H1 (cell line): ENCODE results near the gene SBNO1. TPM values are rescaled to one million over a fixed set of nuclear protein-coding genes. Genes with fewer than 3 reads are reported as not detected.

Experiments used
- CTCF ChIA-PET: fragments of 300-600 bp; sonication (Branson Sonifier 250); formaldehyde crosslinking; loops from one replicate; lab custom pipeline; 2021; ENCODE audit not compliant: partially characterized antibody; lab: Charles Lee
- POLR2A ChIA-PET: fragments of 300-600 bp; sonication (Branson Sonifier 250); formaldehyde crosslinking; loops from one replicate; lab custom pipeline; 2021; ENCODE audit warnings: inconsistent platforms; ENCODE audit not compliant: partially characterized antibody; lab: Charles Lee
- DNase-seq, 2 experiments: peaks; one replicate each; pipeline versions ENCODE4 v3.0.0 to v3.0.0-alpha.2; 2010 to 2022; ENCODE audit warnings: low spot score in 2 of 2, low read depth in 1 of 2, mixed read lengths in 1 of 2
- FAIRE-seq: peaks from 2 replicates; lab custom pipeline; 2011; peaks lifted over from hg19 to GRCh38; lab: Jason Lieb, UNC
- H2AFZ ChIP-seq: 2 replicates; pipeline ENCODE4 v1.8.1; 2012; ENCODE audit warnings: low read length, inconsistent platforms
- H2AK5ac ChIP-seq: 2 replicates; pipeline ENCODE4 v1.6.1; 2013; ENCODE audit warnings: low read depth, low read length
- H2BK120ac ChIP-seq: replicated peaks from 2 replicates; pipeline ENCODE3; 2013; ENCODE audit warnings: low read depth, low read length, inconsistent platforms
- H2BK12ac ChIP-seq: 2 replicates; pipeline ENCODE4 v1.6.1; 2013; ENCODE audit warnings: low read depth, low read length
- H2BK15ac ChIP-seq: 2 replicates; pipeline ENCODE4 v1.6.1; 2013; ENCODE audit warnings: low read length
- H2BK20ac ChIP-seq: 2 replicates; pipeline ENCODE4 v1.6.1; 2013; ENCODE audit warnings: low read length
- H2BK5ac ChIP-seq: 2 replicates; pipeline ENCODE4 v1.6.1; 2013; ENCODE audit warnings: low read depth, low read length
- H3K14ac ChIP-seq: 2 replicates; pipeline ENCODE4 v1.6.1; 2013; ENCODE audit warnings: inconsistent platforms; ENCODE audit not compliant: insufficient read length
- H3K18ac ChIP-seq: 2 replicates; pipeline ENCODE4 v1.6.1; 2013; ENCODE audit warnings: low read length; ENCODE audit errors: extremely low read depth
- H3K23ac ChIP-seq: 2 replicates; pipeline ENCODE4 v1.6.1; 2013; ENCODE audit warnings: inconsistent platforms; ENCODE audit not compliant: insufficient read length
- H3K23me2 ChIP-seq: 2 replicates; pipeline ENCODE4 v1.6.1; 2013; ENCODE audit warnings: low read depth, low read length
- H3K27ac ChIP-seq: 2 replicates; pipeline ENCODE4 v1.6.1; 2011; ENCODE audit warnings: low read depth, low read length, inconsistent platforms
- H3K27me3 ChIP-seq, 4 experiments: replicated peaks in 1 of 4; 1 replicate in 1 of 4; 2 replicates in 3 of 4; pipeline versions ENCODE4 v1.6.1 to v1.8.1; 2011 to 2013; ENCODE audit warnings: low read length in 3 of 4, mild to moderate bottlenecking in 3 of 4, inconsistent platforms in 2 of 4, mixed read lengths in 2 of 4, moderate library complexity in 1 of 4; ENCODE audit not compliant: control insufficient read depth in 3 of 4, insufficient read depth in 3 of 4; ENCODE audit errors: extremely low read depth in 1 of 4
- H3K36me3 ChIP-seq, 4 experiments: 2 replicates each; pipeline versions ENCODE4 v1.6.1 to v1.8.1; 2011 to 2013; ENCODE audit warnings: mild to moderate bottlenecking in 4 of 4, low read length in 3 of 4, moderate library complexity in 2 of 4, control low read depth in 1 of 4, inconsistent platforms in 1 of 4; ENCODE audit not compliant: insufficient read depth in 4 of 4, control insufficient read depth in 2 of 4
- H3K4ac ChIP-seq: replicated peaks from 2 replicates; pipeline ENCODE3; 2013; ENCODE audit warnings: low read length, low read depth, mixed read lengths, inconsistent platforms; ENCODE audit not compliant: insufficient read length
- H3K4me1 ChIP-seq, 4 experiments: replicated peaks in 1 of 4; 1 replicate in 1 of 4; 2 replicates in 3 of 4; pipeline versions ENCODE4 v1.6.1 to v1.8.1; 2011 to 2013; ENCODE audit warnings: low read length in 3 of 4, inconsistent platforms in 2 of 4, mixed read lengths in 1 of 4; ENCODE audit not compliant: insufficient read depth in 4 of 4, control insufficient read depth in 3 of 4
- H3K4me2 ChIP-seq, 2 experiments: 2 replicates each; pipeline versions ENCODE4 v1.6.1 to v1.8.1; 2011 to 2013; ENCODE audit warnings: low read depth in 2 of 2, low read length in 2 of 2, control low read depth in 1 of 2, inconsistent platforms in 1 of 2, mild to moderate bottlenecking in 1 of 2; ENCODE audit not compliant: insufficient read depth in 1 of 2
- H3K4me3 ChIP-seq, 4 experiments: fragments of 200-600, 300-600 bp in 1 of 4; sonication (generic), shearing (Covaris generic), sonication (Bioruptor Twin) in 1 of 4; 2 replicates each; pipeline versions ENCODE4 v1.5.1 to v1.8.1; 2011 to 2016; ENCODE audit warnings: low read length in 4 of 4, low read depth in 3 of 4, control low read depth in 2 of 4, inconsistent platforms in 2 of 4, mild to moderate bottlenecking in 2 of 4, mixed read lengths in 1 of 4, moderate library complexity in 1 of 4; ENCODE audit not compliant: insufficient read depth in 2 of 4; ENCODE audit errors: extremely low read depth in 1 of 4
- H3K56ac ChIP-seq: replicated peaks from 2 replicates; pipeline ENCODE3; 2013; ENCODE audit warnings: low read depth, mild to moderate bottlenecking, mixed read lengths, low read length, inconsistent platforms; ENCODE audit not compliant: insufficient read length
- H3K79me1 ChIP-seq: 2 replicates; pipeline ENCODE4 v1.6.1; 2013; ENCODE audit warnings: low read depth, low read length, control low read depth
- H3K79me2 ChIP-seq, 2 experiments: 2 replicates each; pipeline versions ENCODE4 v1.6.1 to v1.8.1; 2012 to 2013; ENCODE audit warnings: low read length in 2 of 2, mild to moderate bottlenecking in 2 of 2, inconsistent platforms in 1 of 2; ENCODE audit not compliant: insufficient read depth in 2 of 2, control insufficient read depth in 1 of 2
- H3K9ac ChIP-seq, 4 experiments: replicated peaks in 1 of 4; 1 replicate in 1 of 4; 2 replicates in 3 of 4; pipeline versions ENCODE4 v1.6.1 to v1.8.1; 2011 to 2013; ENCODE audit warnings: low read depth in 3 of 4, low read length in 3 of 4, control low read depth in 2 of 4, mild to moderate bottlenecking in 2 of 4, moderate library complexity in 2 of 4, inconsistent platforms in 1 of 4; ENCODE audit errors: extremely low read depth in 1 of 4
- H3K9me3 ChIP-seq, 2 experiments: 2 replicates each; pipeline versions ENCODE4 v1.6.1 to v1.8.1; 2012 to 2013; ENCODE audit warnings: mild to moderate bottlenecking in 2 of 2, moderate library complexity in 2 of 2, control low read depth in 1 of 2, inconsistent platforms in 1 of 2, low read depth in 1 of 2, low read length in 1 of 2, mixed read lengths in 1 of 2; ENCODE audit not compliant: insufficient read depth in 2 of 2
- H4K20me1 ChIP-seq, 2 experiments: replicated peaks in 1 of 2; 2 replicates each; pipeline versions ENCODE3 to v1.8.1; 2011 to 2013; ENCODE audit warnings: inconsistent platforms in 2 of 2, low read length in 2 of 2, mild to moderate bottlenecking in 1 of 2; ENCODE audit not compliant: insufficient read depth in 2 of 2, control insufficient read depth in 1 of 2
- H4K5ac ChIP-seq: 2 replicates; pipeline ENCODE4 v1.6.1; 2013; ENCODE audit warnings: low read length, low read depth, mixed read lengths, inconsistent platforms; ENCODE audit not compliant: insufficient read length
- H4K8ac ChIP-seq: 2 replicates; pipeline ENCODE4 v1.8.0; 2013; ENCODE audit warnings: mild to moderate bottlenecking, moderate library complexity, low read length, inconsistent platforms; ENCODE audit not compliant: insufficient read depth; ENCODE audit errors: extremely low read depth
- H4K91ac ChIP-seq: replicated peaks from 2 replicates; pipeline ENCODE3; 2013; ENCODE audit warnings: low read length, mixed read lengths, inconsistent platforms; ENCODE audit not compliant: insufficient read length
- BCL11A ChIP-seq, 2 experiments: IDR thresholded peaks; one replicate each; pipeline ENCODE4 v1.6.1; 2011; ENCODE audit warnings: low read depth in 2 of 2, low read length in 2 of 2, mild to moderate bottlenecking in 2 of 2
- KDM5A ChIP-seq: fragments of 200-600 bp; IDR thresholded peaks from 2 replicates; pipeline ENCODE4 v1.7.1; 2012; ENCODE audit warnings: mild to moderate bottlenecking, low read length, inconsistent platforms, mixed read lengths
- POLR2AphosphoS5 ChIP-seq: IDR thresholded peaks from 2 replicates; pipeline ENCODE4 v1.6.1; 2011; ENCODE audit warnings: low read depth, low read length
- RXRA ChIP-seq: IDR thresholded peaks from 2 replicates; pipeline ENCODE4 v1.6.1; 2011; ENCODE audit warnings: low read depth, mild to moderate bottlenecking, low read length, moderate library complexity; ENCODE audit not compliant: insufficient read depth
- SP2 ChIP-seq: IDR thresholded peaks from 2 replicates; pipeline ENCODE4 v1.6.1; 2012; ENCODE audit warnings: mild to moderate bottlenecking, low read length, inconsistent platforms
- SRF ChIP-seq: IDR thresholded peaks from 2 replicates; pipeline ENCODE4 v1.6.1; 2011; ENCODE audit warnings: mild to moderate bottlenecking, low read depth, low read length, moderate library complexity
- YY1 ChIP-seq: IDR thresholded peaks from 2 replicates; pipeline ENCODE4 v1.6.1; 2011; ENCODE audit warnings: low read depth, mild to moderate bottlenecking, low read length
- ZNF274 ChIP-seq: IDR thresholded peaks from 2 replicates; pipeline ENCODE4 v1.7.0; 2012; ENCODE audit warnings: low read length, borderline replicate concordance; ENCODE audit errors: extremely low read depth
- WGBS, 2 experiments: shearing (Covaris generic) in 1 of 2; methylation state at CpG; one replicate each; pipeline versions ENCODE4 v1.1.6 to v1.1.7; 2013 to 2015; ENCODE audit warnings: low lambda C conversion rate in 2 of 2, mixed read lengths in 2 of 2, inconsistent platforms in 1 of 2, low coverage in 1 of 2, missing lambda C conversion rate in 1 of 2; ENCODE audit not compliant: insufficient replicate concordance in 2 of 2, insufficient coverage in 1 of 2, insufficient read length in 1 of 2; ENCODE audit errors: extremely low coverage in 1 of 2, missing lambda C conversion rate in 1 of 2; 5-methylcytosine and 5-hydroxymethylcytosine counted together
- polyA plus RNA-seq, 7 experiments: library from polyadenylated mRNA; depleted of rRNA in 3 of 7; stranded (reverse) in 5 of 7; unstranded in 2 of 7; fragments of >200 nt in 5 of 7; fragments of 200-250 nt in 2 of 7; gene quantifications; 1 replicate in 5 of 7; 2 replicates in 1 of 7; 4 replicates in 1 of 7; pipeline versions ENCODE4 v1.2.1 to v1.2.3, GENCODE V29; 2011 to 2013; ENCODE audit warnings: missing spikeins in 2 of 7, mixed read lengths in 2 of 7
- total RNA-seq: library from RNA; stranded (reverse); fragmentation: NEBNext Ultra II Directional; extraction: Animal tissue kit (Norgen Biotek cat#: 25700); gene quantifications from 2 replicates; pipeline ENCODE4 v1.2.1, GENCODE V29; 2021
- TF ChIP-seq, protein P1 (sequence below): IDR thresholded peaks from 2 replicates; pipeline ENCODE4 v1.6.1; 2012; ENCODE audit warnings: inconsistent platforms
- TF ChIP-seq, protein P2 (sequence below), 3 experiments: IDR thresholded peaks; 1 replicate in 2 of 3; 2 replicates in 1 of 3; pipeline versions ENCODE4 v1.5.1 to v1.6.1; 2011; ENCODE audit warnings: low read length in 3 of 3, mild to moderate bottlenecking in 3 of 3, inconsistent platforms in 2 of 3, low read depth in 1 of 3, moderate library complexity in 1 of 3; ENCODE audit not compliant: insufficient read depth in 1 of 3; ENCODE audit errors: control extremely low read depth in 1 of 3

The SBNO1 gene
- total and polyA plus RNA-seq, 2 of the 8 experiments (the other 6 are each of a cell fraction or from before 2014, with no cell fraction given) = 6.7 to 57.7 TPM

DNA sequence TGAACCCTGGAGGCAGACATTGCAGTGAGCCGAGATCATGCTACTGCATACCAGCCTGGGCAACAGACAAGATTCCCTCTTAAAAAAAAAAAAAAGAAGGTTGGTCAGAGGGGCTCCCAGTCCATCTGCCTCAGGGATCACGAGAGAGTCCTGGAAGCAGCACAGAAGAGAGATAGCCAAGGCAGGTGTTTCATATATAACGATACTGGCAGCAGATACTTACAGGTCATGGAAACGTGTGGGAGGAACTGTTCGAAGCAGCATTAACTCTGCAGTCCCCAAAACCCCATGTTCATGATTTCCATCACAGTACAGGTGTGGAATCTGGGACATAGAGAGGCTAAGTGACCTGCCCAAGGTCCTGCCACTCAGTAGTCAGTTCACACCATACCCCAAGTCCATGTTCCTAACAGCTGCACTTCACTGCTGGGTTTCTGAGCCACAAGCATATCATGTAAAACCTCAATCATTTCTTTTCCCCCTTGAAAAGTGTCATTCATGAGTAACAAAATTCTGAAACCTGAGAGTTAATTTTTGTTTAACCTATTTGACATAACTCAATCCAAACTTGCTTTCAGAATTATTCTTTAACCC, 109.7 kb downstream of the SBNO1 start:
- H3K36me3 ChIP-seq = peaks cover 14 to 69% (median 30%) of the 10 kb centered on the region in 4 experiments
- TF ChIP-seq POLR2AphosphoS5 (no peak; the same call in 1 of the 2 replicates), YY1 (no peak), RXRA (no peak), SRF (no peak), SP2 (no peak), ZNF274 (no peak), KDM5A (no peak), BCL11A (IDR thresholded peaks at IDR 0.05; ENCODE audit: low read depth in 2 of 2, low read length in 2 of 2) (no peak)
- TF ChIP-seq, protein P1, sequence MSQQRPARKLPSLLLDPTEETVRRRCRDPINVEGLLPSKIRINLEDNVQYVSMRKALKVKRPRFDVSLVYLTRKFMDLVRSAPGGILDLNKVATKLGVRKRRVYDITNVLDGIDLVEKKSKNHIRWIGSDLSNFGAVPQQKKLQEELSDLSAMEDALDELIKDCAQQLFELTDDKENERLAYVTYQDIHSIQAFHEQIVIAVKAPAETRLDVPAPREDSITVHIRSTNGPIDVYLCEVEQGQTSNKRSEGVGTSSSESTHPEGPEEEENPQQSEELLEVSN = no peak
- TF ChIP-seq, protein P2, sequence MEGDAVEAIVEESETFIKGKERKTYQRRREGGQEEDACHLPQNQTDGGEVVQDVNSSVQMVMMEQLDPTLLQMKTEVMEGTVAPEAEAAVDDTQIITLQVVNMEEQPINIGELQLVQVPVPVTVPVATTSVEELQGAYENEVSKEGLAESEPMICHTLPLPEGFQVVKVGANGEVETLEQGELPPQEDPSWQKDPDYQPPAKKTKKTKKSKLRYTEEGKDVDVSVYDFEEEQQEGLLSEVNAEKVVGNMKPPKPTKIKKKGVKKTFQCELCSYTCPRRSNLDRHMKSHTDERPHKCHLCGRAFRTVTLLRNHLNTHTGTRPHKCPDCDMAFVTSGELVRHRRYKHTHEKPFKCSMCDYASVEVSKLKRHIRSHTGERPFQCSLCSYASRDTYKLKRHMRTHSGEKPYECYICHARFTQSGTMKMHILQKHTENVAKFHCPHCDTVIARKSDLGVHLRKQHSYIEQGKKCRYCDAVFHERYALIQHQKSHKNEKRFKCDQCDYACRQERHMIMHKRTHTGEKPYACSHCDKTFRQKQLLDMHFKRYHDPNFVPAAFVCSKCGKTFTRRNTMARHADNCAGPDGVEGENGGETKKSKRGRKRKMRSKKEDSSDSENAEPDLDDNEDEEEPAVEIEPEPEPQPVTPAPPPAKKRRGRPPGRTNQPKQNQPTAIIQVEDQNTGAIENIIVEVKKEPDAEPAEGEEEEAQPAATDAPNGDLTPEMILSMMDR (IDR thresholded peaks at IDR 0.05; ENCODE audit: control extremely low read depth in 1 of 3, insufficient read depth in 1 of 3, low read depth in 1 of 3, low read length in 3 of 3) = no peak

More for the DNA sequence above, 109.7 kb downstream of the SBNO1 start:
- ChIA-PET POLR2A (interaction anchor here (0.7 to 1.6 kb wide), 3 partner anchors 10 to 17 kb away, joined by 3 to 4 read pairs (median 3); no protein-coding TSS in a partner anchor), CTCF (interaction anchor here (2.9 kb wide), 1 partner anchor 17 kb away, joined by 10 read pairs; no protein-coding TSS in a partner anchor)
- Histone ChIP-seq H3K4me3 (no peak overlapping the region), H2BK5ac (no peak overlapping the region), H3K14ac (no peak overlapping the region), H3K27ac (no peak overlapping the region), H3K4me2 (no peak overlapping the region), H2AFZ (no peak overlapping the region), H3K27me3 (no peaks in the 10 kb centered on the region), H2BK120ac (no peak overlapping the region), H3K23me2 (no peaks in the 10 kb centered on the region), H4K20me1 (peaks cover 0 to 4% of the 10 kb centered on the region in 2 experiments), H4K8ac (no peak overlapping the region), H2BK15ac (no peak overlapping the region), H4K91ac (no peak overlapping the region), H2AK5ac (no peak overlapping the region), H3K4me1 (peaks cover 0 to 5% (median 0%) of the 10 kb centered on the region in 4 experiments; a peak in 1 of 7 replicates), H4K5ac (no peak overlapping the region), H3K9me3 (no peaks in the 10 kb centered on the region), H3K4ac (peak overlapping the region; percentile 69), H3K9ac (no peak overlapping the region), H3K56ac (no peak overlapping the region), H3K18ac (no peak overlapping the region), H3K79me2 (0 out of 4 replicates have a peak, but pooled peaks cover 0 to 4% of the 10 kb centered on the region in 2 experiments), H2BK12ac (no peak overlapping the region), H3K79me1 (peaks cover 4% of the 10 kb centered on the region; the same call in 1 of the 2 replicates), H2BK20ac (no peak overlapping the region), H3K23ac (no peak overlapping the region)
- WGBS, 2 experiments = 89% methylated on average over 5 of the region's 5 CpGs; no CpG with 5 or more reads in 1 of the 2 experiments
- FAIRE-seq = no peak
- DNase-seq = no peak
